C4-2B (cell line): ENCODE data around the gene ERP44.

ENCODE experiments used
- ZFX ChIP-seq: fragments of 450-650 bp; IDR thresholded peaks from 2 replicates; pipeline ENCODE4 v1.6.1; 2017
- TF ChIP-seq, protein P1 (sequence below): fragments of 450-650 bp; conservative IDR thresholded peaks from 2 replicates; pipeline ENCODE4 v1.5.1; 2017; ENCODE audit warnings: mild to moderate bottlenecking

DNA sequence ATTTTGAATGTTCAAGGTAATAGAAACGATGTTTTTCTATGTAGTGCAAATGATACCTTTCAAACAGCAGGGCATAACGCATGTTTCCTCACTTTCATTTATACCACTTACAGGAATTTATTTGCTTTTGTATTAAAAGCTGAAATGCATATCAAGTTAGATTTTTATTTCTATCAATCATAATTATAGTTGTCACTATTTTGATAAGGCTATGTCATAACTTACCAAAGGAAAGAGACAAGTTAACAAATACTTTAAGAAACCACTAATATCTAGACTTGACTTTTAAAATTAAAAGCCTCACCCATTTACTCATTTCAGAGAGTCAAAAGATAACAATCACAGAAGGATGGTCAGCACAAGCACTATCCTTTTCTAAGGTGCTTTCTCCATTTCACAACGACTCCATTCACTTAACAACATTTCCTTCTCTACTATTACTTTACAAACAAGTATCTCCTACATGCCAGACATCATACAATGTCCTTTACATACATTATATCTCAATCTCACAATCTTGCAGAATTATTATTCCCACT, 12.6 kb downstream of the ERP44 start:
- TF ChIP-seq, protein P1, sequence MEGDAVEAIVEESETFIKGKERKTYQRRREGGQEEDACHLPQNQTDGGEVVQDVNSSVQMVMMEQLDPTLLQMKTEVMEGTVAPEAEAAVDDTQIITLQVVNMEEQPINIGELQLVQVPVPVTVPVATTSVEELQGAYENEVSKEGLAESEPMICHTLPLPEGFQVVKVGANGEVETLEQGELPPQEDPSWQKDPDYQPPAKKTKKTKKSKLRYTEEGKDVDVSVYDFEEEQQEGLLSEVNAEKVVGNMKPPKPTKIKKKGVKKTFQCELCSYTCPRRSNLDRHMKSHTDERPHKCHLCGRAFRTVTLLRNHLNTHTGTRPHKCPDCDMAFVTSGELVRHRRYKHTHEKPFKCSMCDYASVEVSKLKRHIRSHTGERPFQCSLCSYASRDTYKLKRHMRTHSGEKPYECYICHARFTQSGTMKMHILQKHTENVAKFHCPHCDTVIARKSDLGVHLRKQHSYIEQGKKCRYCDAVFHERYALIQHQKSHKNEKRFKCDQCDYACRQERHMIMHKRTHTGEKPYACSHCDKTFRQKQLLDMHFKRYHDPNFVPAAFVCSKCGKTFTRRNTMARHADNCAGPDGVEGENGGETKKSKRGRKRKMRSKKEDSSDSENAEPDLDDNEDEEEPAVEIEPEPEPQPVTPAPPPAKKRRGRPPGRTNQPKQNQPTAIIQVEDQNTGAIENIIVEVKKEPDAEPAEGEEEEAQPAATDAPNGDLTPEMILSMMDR, result no peak
- no peak for TF ChIP-seq ZFX
